Mesendoderm (in vitro differentiated cells): ENCODE results near the gene RABGAP1L.

Experiments used
- DNase-seq: peaks from one replicate; pipeline ENCODE4 v3.0.0; 2013
- H2AK5ac ChIP-seq: 2 replicates; pipeline ENCODE4 v1.6.1; 2013; ENCODE audit warnings: low read length, inconsistent platforms
- H2BK120ac ChIP-seq: 2 replicates; pipeline ENCODE4 v1.6.1; 2013; ENCODE audit warnings: low read depth, mild to moderate bottlenecking, low read length, moderate library complexity, mixed read lengths
- H2BK15ac ChIP-seq: replicated peaks from 2 replicates; pipeline ENCODE4 v1.6.1; 2013; ENCODE audit warnings: low read depth, mild to moderate bottlenecking, moderate library complexity
- H2BK5ac ChIP-seq: 2 replicates; pipeline ENCODE4 v1.6.1; 2013; ENCODE audit warnings: low read length, inconsistent platforms
- H3K18ac ChIP-seq: 2 replicates; pipeline ENCODE4 v1.6.1; 2013; ENCODE audit warnings: mild to moderate bottlenecking, low read length, mixed read lengths
- H3K23ac ChIP-seq: one replicate; pipeline ENCODE4 v1.6.1; 2013; ENCODE audit warnings: low read length
- H3K27ac ChIP-seq: 2 replicates; pipeline ENCODE4 v1.5.1; 2013; ENCODE audit warnings: low read depth, mild to moderate bottlenecking, inconsistent platforms, low read length, moderate library complexity
- H3K27me3 ChIP-seq: 2 replicates; pipeline ENCODE4 v1.6.1; 2013; ENCODE audit warnings: low read length, control low read depth, mild to moderate bottlenecking, inconsistent platforms; ENCODE audit not compliant: insufficient read depth, poor library complexity
- H3K36me3 ChIP-seq: 2 replicates; pipeline ENCODE4 v1.6.1; 2013; ENCODE audit warnings: low read length, inconsistent platforms; ENCODE audit not compliant: control insufficient read depth, insufficient read depth
- H3K4ac ChIP-seq: one replicate; pipeline ENCODE4 v1.6.1; 2013; ENCODE audit warnings: low read depth, mild to moderate bottlenecking, low read length, moderate library complexity
- H3K4me1 ChIP-seq: 2 replicates; pipeline ENCODE4 v1.6.1; 2013; ENCODE audit warnings: low read depth, low read length, inconsistent platforms; ENCODE audit not compliant: control insufficient read depth
- H3K4me2 ChIP-seq: 2 replicates; pipeline ENCODE4 v1.6.1; 2013; ENCODE audit warnings: low read length
- H3K4me3 ChIP-seq: 2 replicates; pipeline ENCODE4 v1.5.1; 2013; ENCODE audit warnings: mild to moderate bottlenecking, low read length
- H3K56ac ChIP-seq: one replicate; pipeline ENCODE4 v1.6.1; 2013; ENCODE audit warnings: low read length
- H3K79me1 ChIP-seq: 2 replicates; pipeline ENCODE4 v1.6.1; 2013; ENCODE audit warnings: low read length, inconsistent platforms
- H3K79me2 ChIP-seq: 2 replicates; pipeline ENCODE4 v1.6.1; 2013; ENCODE audit warnings: mild to moderate bottlenecking, low read length; ENCODE audit not compliant: control insufficient read depth, insufficient read depth
- H3K9ac ChIP-seq: 2 replicates; pipeline ENCODE4 v1.6.1; 2013; ENCODE audit warnings: low read length, inconsistent platforms
- H4K5ac ChIP-seq: one replicate; pipeline ENCODE4 v1.6.1; 2013; ENCODE audit warnings: low read length
- H4K8ac ChIP-seq: one replicate; pipeline ENCODE4 v1.6.1; 2013; ENCODE audit warnings: low read depth, mild to moderate bottlenecking, control low read depth, low read length, moderate library complexity
- WGBS: extraction: QIAGEN DNeasy Blood & Tissue Kit; methylation state at CpG from one replicate; pipeline ENCODE4 v1.1.7; 2013; ENCODE audit warnings: low lambda C conversion rate, missing lambda C conversion rate; ENCODE audit not compliant: insufficient coverage; ENCODE audit errors: extremely low coverage; 5-methylcytosine and 5-hydroxymethylcytosine counted together

RABGAP1L gene

GRCh38 chr1:174726880-174727585 lies 567.7 kb downstream of the RABGAP1L start:
- H4K5ac ChIP-seq = no peak overlapping the region
- no peak overlapping the region for H2BK15ac ChIP-seq
- H2AK5ac ChIP-seq = no peak overlapping the region
- no peak overlapping the region for H3K23ac ChIP-seq
- no peak for DNase-seq
- H3K27ac ChIP-seq = no peak overlapping the region
- H3K9ac ChIP-seq = no peak overlapping the region
- WGBS = no CpG with 5 or more reads among the region's 4 CpGs
- no peak overlapping the region for H3K4me2 ChIP-seq
- H3K36me3 ChIP-seq = no peaks in the 10 kb centered on the region
- H2BK5ac ChIP-seq = no peak overlapping the region
- no peak overlapping the region for H2BK120ac ChIP-seq
- no peak overlapping the region for H3K4me3 ChIP-seq
- H3K56ac ChIP-seq = no peak overlapping the region
- H3K4ac ChIP-seq = no peak overlapping the region
- no peaks in the 10 kb centered on the region for H3K27me3 ChIP-seq
- no peak overlapping the region for H3K18ac ChIP-seq
- H3K79me2 ChIP-seq = no peaks in the 10 kb centered on the region
- no peaks in the 10 kb centered on the region for H3K79me1 ChIP-seq
- H3K4me1 ChIP-seq = no peaks in the 10 kb centered on the region
- H4K8ac ChIP-seq = no peak overlapping the region

- H3K36me3 ChIP-seq = no peaks in the 10 kb centered on the region
- H3K27me3 ChIP-seq = no peaks in the 10 kb centered on the region
- no peak overlapping the region for H2BK15ac ChIP-seq
- no peak overlapping the region for H3K27ac ChIP-seq
- no peaks in the 10 kb centered on the region for H3K79me1 ChIP-seq
- H4K5ac ChIP-seq = no peak overlapping the region
- H3K4ac ChIP-seq = no peak overlapping the region
- no peak overlapping the region for H3K4me3 ChIP-seq
- H4K8ac ChIP-seq = no peak overlapping the region
- H2AK5ac ChIP-seq = no peak overlapping the region
- no peak overlapping the region for H2BK5ac ChIP-seq
- no peak overlapping the region for H3K56ac ChIP-seq
- H3K79me2 ChIP-seq = no peaks in the 10 kb centered on the region
- no peaks in the 10 kb centered on the region for H3K4me1 ChIP-seq
- no CpG with 5 or more reads among the region's 2 CpGs for WGBS
- no peak overlapping the region for H3K9ac ChIP-seq
- no peak overlapping the region for H3K23ac ChIP-seq
- H2BK120ac ChIP-seq = no peak overlapping the region
- H3K18ac ChIP-seq = no peak overlapping the region
- no peak overlapping the region for H3K4me2 ChIP-seq
- DNase-seq = no peak
These were observed 575.0 kb downstream of the RABGAP1L start for GRCh38 chr1:174734270-174734669.

DNA sequence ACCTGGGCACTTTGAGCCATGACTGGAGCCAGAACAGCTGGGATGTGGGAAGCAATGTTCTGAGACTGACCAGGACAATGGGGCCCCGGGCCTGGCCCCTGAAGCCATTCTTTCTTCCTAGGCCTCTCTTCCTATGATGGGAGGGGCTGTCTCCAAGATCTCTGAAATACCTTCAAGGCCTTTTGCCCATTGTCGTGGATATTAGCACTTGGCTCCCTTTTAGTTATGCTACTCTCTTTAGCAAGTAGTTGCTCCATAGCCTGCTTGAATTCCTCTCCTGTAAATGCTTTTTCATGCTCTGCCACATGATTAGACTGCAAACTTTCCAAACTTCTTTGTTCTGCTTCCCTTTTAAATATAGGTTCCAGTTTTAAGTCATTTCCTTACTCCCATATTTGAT lies 577.5 kb downstream of the RABGAP1L start:
- Histone ChIP-seq H2BK120ac (no peak overlapping the region), H3K4ac (no peak overlapping the region), H3K4me3 (no peak overlapping the region), H3K4me2 (no peak overlapping the region), H3K79me2 (no peaks in the 10 kb centered on the region), H3K4me1 (no peaks in the 10 kb centered on the region), H2BK5ac (no peak overlapping the region), H3K36me3 (no peaks in the 10 kb centered on the region), H3K79me1 (no peaks in the 10 kb centered on the region), H3K18ac (no peak overlapping the region), H4K8ac (no peak overlapping the region), H3K27me3 (no peaks in the 10 kb centered on the region), H3K56ac (no peak overlapping the region), H4K5ac (no peak overlapping the region), H2BK15ac (no peak overlapping the region), H3K27ac (no peak overlapping the region), H2AK5ac (no peak overlapping the region), H3K23ac (no peak overlapping the region), H3K9ac (no peak overlapping the region)
- DNase-seq = no peak
- WGBS = no CpG with 5 or more reads among the region's 2 CpGs

DNA sequence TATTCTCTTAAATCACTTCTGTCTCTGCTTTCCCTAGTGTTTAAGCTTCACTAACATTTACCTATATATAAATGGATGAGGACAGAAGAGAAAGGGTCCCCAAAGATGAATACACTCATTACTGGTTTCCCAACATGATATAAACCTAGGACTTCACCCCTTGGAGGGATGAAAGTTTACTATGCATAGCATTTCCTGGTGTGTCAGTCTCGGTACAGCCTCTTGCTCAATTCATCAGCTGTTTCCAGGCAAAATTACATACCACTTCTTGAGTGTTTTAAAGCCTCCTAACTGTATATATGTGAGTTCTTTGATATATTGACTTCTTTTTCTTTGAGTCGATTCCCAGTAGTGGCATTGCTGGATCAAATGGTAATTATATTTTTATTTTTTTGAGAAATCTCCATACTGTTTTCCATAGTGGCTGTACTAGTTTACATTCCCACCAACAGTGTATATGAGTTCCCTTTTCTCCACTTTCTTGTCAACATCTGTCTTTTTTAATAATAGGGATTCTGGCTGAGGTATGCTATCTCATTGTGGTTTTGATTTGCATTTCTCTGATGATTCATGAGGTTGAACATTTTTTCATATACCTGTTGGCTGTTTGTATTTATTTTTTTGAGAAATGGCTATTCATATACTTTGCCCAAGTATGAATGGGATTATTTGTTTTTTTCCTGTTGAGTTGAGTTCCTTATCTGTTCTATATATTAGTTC lies 581.1 kb downstream of the RABGAP1L start:
- H4K8ac ChIP-seq = no peak overlapping the region
- H3K18ac ChIP-seq = no peak overlapping the region
- no peak overlapping the region for H3K4ac ChIP-seq
- no peak overlapping the region for H3K9ac ChIP-seq
- H3K4me2 ChIP-seq = no peak overlapping the region
- no peak for DNase-seq
- no peaks in the 10 kb centered on the region for H3K79me2 ChIP-seq
- no peaks in the 10 kb centered on the region for H3K79me1 ChIP-seq
- no peak overlapping the region for H3K27ac ChIP-seq
- no peak overlapping the region for H2BK5ac ChIP-seq
- no CpG with 5 or more reads among the region's 2 CpGs for WGBS
- no peak overlapping the region for H4K5ac ChIP-seq
- no peak overlapping the region for H3K56ac ChIP-seq
- H3K23ac ChIP-seq = no peak overlapping the region
- no peak overlapping the region for H2BK15ac ChIP-seq
- no peak overlapping the region for H2AK5ac ChIP-seq
- H3K36me3 ChIP-seq = no peaks in the 10 kb centered on the region
- no peaks in the 10 kb centered on the region for H3K27me3 ChIP-seq
- no peak overlapping the region for H2BK120ac ChIP-seq
- no peaks in the 10 kb centered on the region for H3K4me1 ChIP-seq
- no peak overlapping the region for H3K4me3 ChIP-seq

- Histone ChIP-seq H4K5ac (no peak overlapping the region), H3K4me3 (no peak overlapping the region), H3K36me3 (no peaks in the 10 kb centered on the region), H3K4ac (no peak overlapping the region), H2BK120ac (no peak overlapping the region), H3K9ac (no peak overlapping the region), H3K18ac (no peak overlapping the region), H3K4me1 (no peaks in the 10 kb centered on the region), H2BK15ac (no peak overlapping the region), H3K27ac (no peak overlapping the region), H3K79me1 (no peaks in the 10 kb centered on the region), H4K8ac (no peak overlapping the region), H3K27me3 (no peaks in the 10 kb centered on the region), H2AK5ac (no peak overlapping the region), H3K23ac (no peak overlapping the region), H2BK5ac (no peak overlapping the region), H3K4me2 (no peak overlapping the region), H3K56ac (no peak overlapping the region), H3K79me2 (no peaks in the 10 kb centered on the region)
- peak; percentile 17 for DNase-seq
- WGBS = no CpG with 5 or more reads among the region's 3 CpGs
These were observed 583.7 kb downstream of the RABGAP1L start for GRCh38 chr1:174742805-174743653.
